Measurements from ENCODE around the gene PPP1R37.

The PPP1R37 gene

GRCh38 chr19:45117671-45118070 is 24.7 kb downstream of the PPP1R37 start:
- 0 out of 2 replicates have a peak overlapping the region, but pooled peaks have one; percentile 31 for H3K27ac ChIP-seq (ENCODE audit: extremely low read depth, low read depth, low read length)
- no peak overlapping the region for H3K4me3 ChIP-seq (ENCODE audit: low read depth, low read length)
- ChIA-PET POLR2A (interaction anchor here (0.8 to 1.3 kb wide), 2 partner anchors 14 to 26 kb away, joined by 3 to 7 read pairs; no protein-coding TSS in a partner anchor), CTCF (interaction anchor here (0.7 to 1.3 kb wide), 3 partner anchors 9 to 26 kb away, joined by 3 to 5 read pairs (median 3); no protein-coding TSS in a partner anchor)
- TF ChIP-seq SP2 (tag by site-specific recombination; IDR thresholded peaks at IDR 0.05) (no peak), ZNF791 (tag by site-specific recombination; IDR thresholded peaks at IDR 0.05) (no peak), ZBTB6 (tag by site-specific recombination; IDR thresholded peaks at IDR 0.05) (no peak), MEIS1 (CRISPR knock-in tag; IDR thresholded peaks at IDR 0.05; ENCODE audit: borderline replicate concordance) (no peak), ZNF571 (tag by site-specific recombination; IDR thresholded peaks at IDR 0.05) (no peak), ZNF184 (tag by site-specific recombination; IDR thresholded peaks at IDR 0.05) (no peak), ZBTB10 (tag by site-specific recombination; IDR thresholded peaks at IDR 0.05) (no peak), ZNF513 (tag by site-specific recombination; IDR thresholded peaks at IDR 0.05) (no peak), ZNF302 (tag by site-specific recombination; IDR thresholded peaks at IDR 0.05; ENCODE audit: low read depth) (no peak), ZNF677 (tag by site-specific recombination; IDR thresholded peaks at IDR 0.05) (no peak), ZNF341 (tag by site-specific recombination; IDR thresholded peaks at IDR 0.05; ENCODE audit: low read depth) (no peak)
- no peaks in the 10 kb centered on the region; a peak in 1 of 3 replicates for H3K36me3 ChIP-seq (ENCODE audit: control insufficient read depth in 2 of 2, insufficient read depth in 1 of 2, low read length in 2 of 2)
- no peaks in the 10 kb centered on the region for H3K9me3 ChIP-seq (ENCODE audit: control insufficient read depth, insufficient read depth, low read depth, low read length)
- H3K4me1 ChIP-seq (ENCODE audit: control insufficient read depth, insufficient read depth, low read length), result peaks cover 26% of the 10 kb centered on the region

- peaks cover 23% of the 10 kb centered on the region for H3K4me1 ChIP-seq (ENCODE audit: control insufficient read depth, insufficient read depth, low read length)
- POLR2A ChIA-PET, result interaction anchor here (0.8 to 1.3 kb wide), 2 partner anchors 15 to 26 kb away, joined by 3 to 7 read pairs; no protein-coding TSS in a partner anchor
- no peak overlapping the region for H3K27ac ChIP-seq (ENCODE audit: extremely low read depth, low read depth, low read length)
- H3K4me3 ChIP-seq (ENCODE audit: low read depth, low read length), result no peak overlapping the region
- no peaks in the 10 kb centered on the region for H3K9me3 ChIP-seq (ENCODE audit: control insufficient read depth, insufficient read depth, low read depth, low read length)
- H3K36me3 ChIP-seq (ENCODE audit: control insufficient read depth in 2 of 2, insufficient read depth in 1 of 2, low read length in 2 of 2), result no peaks in the 10 kb centered on the region; a peak in 1 of 3 replicates
- CTCF ChIA-PET, result interaction anchor here (0.6 to 1.3 kb wide), 5 partner anchors 8 to 27 kb away, joined by 3 to 5 read pairs (median 4); no protein-coding TSS in a partner anchor
- TF ChIP-seq REST (tag by site-specific recombination; IDR thresholded peaks at IDR 0.05), result no peak
- TF ChIP-seq ZNF658 (tag by site-specific recombination; IDR thresholded peaks at IDR 0.05), result no peak
- no peak for TF ChIP-seq ZBTB11 (tag by site-specific recombination; conservative IDR thresholded peaks at IDR 0.05; ENCODE audit: low read depth)
- TF ChIP-seq ZNF398 (tag by site-specific recombination; IDR thresholded peaks at IDR 0.05), result no peak
- TF ChIP-seq ZNF639 (tag by site-specific recombination; IDR thresholded peaks at IDR 0.05), result no peak
- no peak for TF ChIP-seq ZNF404 (tag by site-specific recombination; IDR thresholded peaks at IDR 0.05)
- TF ChIP-seq HOXC10 (CRISPR knock-in tag; IDR thresholded peaks at IDR 0.05), result no peak
These were observed 25.1 kb downstream of the PPP1R37 start for GRCh38 chr19:45118106-45118505.

Measured in HEK293 (cell line).